GM19351 (cell line): Measurements from ENCODE around the gene GLIPR1.
"Not testable (repeated sequence)": the region's sequence is repeated elsewhere in the genome, so short reads cannot be mapped to it uniquely, and the experiment has no call there.

Experiments used
- ATAC-seq: cut with Tn5 transposase; IDR thresholded peaks from one replicate; pipeline ENCODE4 v1.9.1; 2021; ENCODE audit warnings: mild to moderate bottlenecking, moderate library complexity; ENCODE audit not compliant: unreplicated experiment

Gene GLIPR1

DNA sequence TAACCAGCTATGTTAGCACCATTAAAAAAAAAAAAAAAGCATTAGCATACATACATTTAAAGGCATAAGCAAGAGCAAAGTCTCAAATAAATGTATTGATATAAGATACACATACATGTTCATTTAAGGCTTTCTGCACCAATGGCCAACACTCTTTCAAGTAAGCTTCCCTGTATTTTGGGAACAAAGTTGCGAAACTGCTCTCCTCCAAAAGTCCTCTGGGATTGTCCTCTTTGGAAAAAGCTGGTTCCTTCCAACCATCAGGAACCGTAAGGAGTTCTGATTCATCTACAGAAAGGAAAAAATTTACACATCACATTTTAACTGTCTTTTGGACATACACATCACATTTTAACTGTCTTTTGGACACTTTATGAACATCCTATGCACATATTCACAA, 27.6 kb downstream of the GLIPR1 start:
- ATAC-seq: no peak

DNA sequence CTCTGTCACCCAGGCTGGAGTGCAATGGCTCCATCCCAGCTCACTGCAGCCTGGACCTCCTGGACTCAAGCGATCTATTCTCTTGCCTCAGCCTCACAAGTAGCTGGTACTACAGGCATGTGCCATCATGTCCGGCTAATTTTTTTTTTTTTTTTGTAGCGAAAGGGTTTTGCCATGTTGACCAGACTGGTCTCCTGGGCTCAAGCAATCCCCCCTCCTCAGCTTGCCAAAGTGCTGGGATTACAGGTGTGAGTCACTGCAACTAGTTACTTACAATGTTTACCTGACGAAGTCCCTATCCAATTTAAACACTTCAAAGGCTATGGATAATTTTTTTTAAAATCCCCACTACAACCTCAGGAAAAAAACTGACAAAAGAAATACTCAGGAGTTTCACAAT, 29.1 kb downstream of the GLIPR1 start:
- no peak for ATAC-seq

DNA sequence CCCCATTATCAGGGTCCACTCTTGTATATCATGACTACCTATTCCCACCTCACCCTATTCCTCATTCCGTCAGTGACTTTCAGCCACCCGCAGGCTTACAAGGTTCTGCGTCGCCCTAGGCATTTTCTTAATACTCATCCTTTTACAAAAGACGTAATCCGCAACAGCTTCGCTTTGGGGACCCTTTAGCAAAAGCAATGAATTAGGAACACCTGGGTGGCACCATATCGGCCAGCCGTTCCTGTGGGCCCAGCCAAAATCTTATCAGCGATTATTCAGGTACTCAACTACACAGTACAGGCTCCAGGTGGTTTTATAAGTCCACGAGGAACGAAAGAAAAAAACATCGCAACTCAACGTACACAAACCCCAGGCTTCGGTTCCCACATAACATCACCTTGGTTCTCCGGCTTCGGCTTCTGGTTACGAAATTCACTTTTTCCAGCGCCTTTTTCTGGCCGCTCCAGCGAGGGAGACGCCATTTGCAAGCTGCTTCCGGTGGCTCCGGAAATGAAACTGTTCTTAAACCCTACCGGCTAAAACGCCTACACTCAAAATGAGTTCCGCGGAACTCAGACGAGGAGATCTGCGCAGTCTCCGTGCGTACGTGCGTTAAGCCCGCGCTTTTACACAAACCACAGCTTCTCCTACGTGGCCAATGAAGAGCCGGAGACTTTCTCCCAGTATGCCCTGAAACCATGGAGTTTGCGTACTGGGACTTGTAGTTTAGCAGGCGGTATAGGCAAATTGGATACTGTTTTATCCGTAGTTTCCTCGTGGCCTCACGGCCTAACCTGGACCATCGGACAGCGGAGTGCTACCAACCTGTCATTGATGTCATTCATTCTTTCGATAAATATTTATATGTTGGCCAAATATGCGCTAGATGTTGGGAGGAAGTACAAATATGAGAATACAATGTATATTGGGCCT, 30.8 kb downstream of the GLIPR1 start, which contains the start of gene KRR1:
KRR1 (minus strand) TSS at position 494 of the 933 bp plus-strand sequence; CDS start at position 482, 12 bp downstream.
- ATAC-seq: peak; percentile 94

DNA sequence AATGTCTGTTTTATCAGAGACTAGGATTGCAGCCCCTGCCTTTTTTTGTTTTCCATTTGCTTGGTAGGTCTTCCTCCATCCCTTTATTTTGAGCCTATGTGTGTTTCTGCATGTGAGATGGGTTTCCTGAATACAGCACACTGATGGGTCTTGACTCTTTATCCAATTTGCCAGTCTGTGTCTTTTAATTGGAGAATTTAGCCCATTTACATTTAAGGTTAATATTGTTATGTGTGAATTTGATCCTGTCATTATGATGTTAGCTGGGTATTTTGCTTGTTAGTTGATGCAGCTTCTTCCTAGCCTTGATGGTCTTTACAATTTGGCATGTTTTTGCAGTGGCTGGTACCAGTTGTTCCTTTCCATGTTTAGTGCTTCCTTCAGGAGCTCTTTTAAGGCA, 40.7 kb downstream of the GLIPR1 start:
- not testable (repeated sequence) for ATAC-seq

DNA sequence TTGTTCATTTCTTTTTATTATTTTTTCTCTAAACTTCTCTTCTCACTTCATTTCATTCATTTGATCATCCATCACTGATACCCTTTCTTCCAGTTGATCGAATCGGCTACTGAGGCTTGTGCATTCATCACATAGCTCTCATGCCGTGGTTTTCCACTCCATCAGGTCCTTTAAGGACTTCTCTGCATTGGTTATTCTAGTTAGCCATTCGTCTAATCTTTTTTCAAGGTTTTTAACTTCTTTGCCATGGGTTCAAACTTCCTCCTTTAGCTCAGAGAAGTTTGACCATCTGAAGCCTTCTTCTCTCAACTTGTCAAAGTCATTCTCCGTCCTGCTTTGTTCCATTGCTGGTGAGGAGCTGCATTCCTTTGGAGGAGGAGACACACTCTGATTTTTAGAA, 41.6 kb downstream of the GLIPR1 start:
- ATAC-seq: not testable (repeated sequence)

DNA sequence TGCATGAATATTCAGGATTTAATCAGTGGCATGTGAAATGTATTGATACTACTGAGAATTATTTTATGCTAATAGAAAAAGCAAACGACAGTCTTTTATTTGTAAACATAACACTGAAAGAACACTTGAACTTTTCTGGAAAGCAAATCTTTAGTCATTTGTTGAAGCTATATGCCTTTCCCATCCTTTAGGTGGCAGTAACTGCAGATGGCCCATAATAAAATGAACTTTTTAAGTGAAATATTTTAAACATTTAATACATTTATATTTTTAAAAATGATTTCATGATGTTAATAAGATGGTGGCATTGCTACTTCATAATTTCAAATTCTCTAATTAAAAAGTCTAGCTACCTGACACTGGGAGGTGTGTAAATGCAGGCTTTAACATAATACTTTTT, 44.7 kb downstream of the GLIPR1 start:
- no peak for ATAC-seq

DNA sequence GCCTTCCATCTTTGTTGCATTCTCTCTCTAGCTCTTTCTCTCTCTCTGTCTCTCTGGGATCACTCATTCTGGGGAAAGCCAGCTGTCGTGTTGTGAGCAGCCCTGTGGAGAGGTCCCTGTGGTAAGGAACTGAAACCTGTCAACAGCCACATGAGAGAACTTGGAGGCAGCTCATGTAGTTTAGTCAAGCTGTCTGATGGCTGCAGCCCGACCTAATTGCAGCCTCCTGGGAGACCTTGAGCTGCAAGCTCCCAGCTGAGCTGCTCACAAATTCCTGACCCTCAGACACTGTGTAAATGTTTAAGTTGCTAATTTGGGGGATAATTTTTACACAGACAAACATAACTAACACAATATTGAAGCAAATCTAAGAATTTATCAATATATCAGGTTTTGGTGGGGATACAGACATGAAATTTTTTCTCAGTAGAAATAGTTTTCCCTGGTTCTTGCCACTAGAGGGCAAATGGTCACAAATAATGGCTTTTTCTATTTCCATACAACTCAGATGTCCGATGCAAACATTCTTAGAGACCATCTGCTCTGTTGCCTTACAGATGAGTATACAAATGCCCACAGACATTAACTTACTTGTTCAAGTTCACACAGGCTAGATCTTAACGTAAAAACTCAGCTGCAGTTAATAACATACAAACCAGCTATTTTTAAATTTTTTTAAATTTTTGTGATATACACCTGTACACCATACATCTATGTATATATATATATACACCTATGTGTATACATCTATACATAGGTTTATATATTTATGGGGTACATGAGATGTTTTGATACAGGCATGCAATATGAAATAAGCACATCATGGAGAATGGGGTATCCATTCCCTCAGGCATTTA, 46.3 kb downstream of the GLIPR1 start:
- peak; percentile 97 for ATAC-seq

DNA sequence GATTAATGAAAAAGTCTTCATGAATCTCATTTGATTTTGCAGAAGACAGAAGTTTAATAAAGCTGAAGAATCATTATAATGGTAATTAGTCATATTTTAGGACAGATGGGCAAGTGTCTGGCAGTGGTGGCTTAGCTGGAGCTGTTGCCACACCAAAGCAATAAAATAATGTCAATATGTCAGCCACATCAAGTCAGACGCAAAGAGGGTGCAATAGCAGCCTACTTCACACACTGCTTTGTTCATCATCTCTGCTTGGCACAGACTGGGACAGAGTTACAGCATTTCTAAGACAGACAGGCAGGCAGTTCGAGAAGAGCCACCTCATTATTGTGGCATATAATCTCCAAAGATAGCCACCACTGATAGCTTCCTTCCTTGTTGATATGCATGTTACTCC, 47.7 kb downstream of the GLIPR1 start:
- ATAC-seq: no peak

DNA sequence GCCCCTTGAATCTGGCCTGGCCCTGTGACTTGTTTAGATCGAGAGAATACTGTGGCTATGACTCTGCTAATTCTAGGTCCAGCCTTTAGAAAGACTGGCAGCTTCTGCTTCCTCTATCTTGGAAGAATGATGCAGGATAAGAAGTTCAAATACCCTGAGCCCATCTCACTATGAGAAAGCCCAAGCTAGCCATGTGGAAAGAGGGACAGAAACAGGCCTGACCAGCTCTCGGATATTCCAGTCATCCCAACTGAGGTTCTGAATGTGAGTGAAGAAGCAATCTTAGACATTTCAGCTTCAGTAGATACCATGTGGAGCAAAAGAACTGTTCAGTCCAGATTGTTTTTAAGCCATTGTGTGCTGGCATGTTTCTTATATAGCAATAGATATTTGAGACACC, 48.1 kb downstream of the GLIPR1 start:
- no peak for ATAC-seq

DNA sequence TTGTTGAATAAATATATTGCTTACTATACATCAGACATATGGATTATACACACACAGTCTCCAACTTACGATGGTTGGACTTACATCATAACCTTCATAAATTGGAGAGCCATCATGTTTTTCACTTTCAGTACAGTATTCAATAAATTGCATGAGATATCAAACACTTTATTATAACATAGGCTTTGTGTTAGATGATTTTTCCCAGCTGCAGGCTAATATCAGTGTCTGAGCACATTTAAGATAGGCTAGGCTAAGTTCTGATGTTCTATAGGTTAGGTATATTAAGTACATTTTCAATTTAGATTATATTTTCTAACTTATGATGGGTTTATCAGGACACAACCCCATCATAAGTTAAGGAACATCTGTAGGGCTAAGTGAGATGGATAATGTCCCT, 48.8 kb downstream of the GLIPR1 start:
- no peak for ATAC-seq

DNA sequence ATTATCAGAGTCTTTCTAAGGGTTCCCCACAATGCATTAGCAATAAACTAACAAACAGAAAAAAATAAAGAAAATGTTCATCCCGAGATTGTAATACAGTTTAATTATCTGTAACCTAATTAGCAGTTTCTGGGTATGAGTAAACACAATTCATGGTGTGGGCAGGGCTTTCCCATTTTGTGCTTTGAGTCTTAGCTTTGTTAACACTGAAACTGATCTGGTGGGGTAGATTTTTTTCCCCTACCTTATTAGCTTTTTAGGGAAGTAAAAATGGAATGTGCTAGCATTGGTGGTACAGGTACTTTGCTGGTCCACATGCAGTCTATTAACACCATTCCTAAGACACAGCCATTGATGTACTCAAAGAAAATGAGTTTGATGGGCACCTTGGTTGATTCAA, 49.3 kb downstream of the GLIPR1 start:
- no peak for ATAC-seq

DNA sequence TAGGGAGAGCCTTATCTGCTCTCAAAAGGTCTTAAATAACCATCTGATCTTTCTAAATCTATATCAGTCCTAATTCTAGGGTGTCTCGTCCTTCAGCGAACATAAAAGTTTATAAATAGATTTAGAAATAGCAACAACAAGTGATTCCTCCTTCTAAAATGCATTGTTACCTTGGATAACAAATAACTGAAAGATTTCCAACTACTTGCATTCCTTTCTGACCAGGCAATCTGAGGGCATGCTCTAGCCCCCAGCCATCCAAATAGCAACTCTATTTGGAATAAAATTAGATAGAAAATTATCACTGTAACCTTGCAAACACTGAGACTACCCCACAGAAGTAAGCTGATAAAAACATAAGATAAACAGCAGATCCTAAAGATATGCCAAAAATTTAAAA, 52.7 kb downstream of the GLIPR1 start:
- no peak for ATAC-seq

DNA sequence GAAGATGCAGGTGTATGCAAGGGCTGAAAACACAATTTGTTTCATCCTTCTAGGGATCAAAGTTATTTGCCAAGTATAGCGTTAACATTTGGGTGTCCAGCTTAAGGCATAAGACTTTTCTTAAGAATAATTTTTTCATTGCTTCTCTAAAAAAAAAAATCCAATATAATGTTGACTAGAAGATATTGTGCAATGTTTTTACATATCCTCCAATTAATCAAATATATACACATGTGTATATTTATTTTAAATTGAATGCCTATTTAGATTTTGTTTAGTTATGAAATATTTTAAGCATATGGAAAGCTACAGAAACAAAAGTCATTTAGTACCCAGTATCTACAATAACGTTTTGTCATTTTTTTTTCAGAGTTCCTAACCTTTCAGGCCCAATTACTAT, 59.3 kb downstream of the GLIPR1 start:
- no peak for ATAC-seq

DNA sequence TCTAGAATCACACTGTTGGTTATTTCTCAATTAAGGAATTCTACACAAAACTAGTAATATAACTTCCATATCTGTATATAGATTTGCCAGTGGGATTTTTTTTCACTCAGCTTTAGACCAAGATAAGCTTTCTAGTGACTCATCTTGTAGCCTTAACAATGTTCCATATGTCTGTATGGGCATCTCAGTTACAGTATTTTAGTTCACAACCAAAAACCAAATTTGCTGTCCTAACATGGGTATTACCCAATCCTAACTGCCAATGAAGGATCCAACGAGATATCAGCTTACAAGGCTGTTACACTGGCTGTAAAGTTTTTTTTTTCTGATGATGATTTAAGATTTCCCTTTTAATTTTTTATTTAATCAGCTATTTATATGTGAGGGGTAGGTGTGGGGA, 62.4 kb downstream of the GLIPR1 start:
- ATAC-seq: no peak

DNA sequence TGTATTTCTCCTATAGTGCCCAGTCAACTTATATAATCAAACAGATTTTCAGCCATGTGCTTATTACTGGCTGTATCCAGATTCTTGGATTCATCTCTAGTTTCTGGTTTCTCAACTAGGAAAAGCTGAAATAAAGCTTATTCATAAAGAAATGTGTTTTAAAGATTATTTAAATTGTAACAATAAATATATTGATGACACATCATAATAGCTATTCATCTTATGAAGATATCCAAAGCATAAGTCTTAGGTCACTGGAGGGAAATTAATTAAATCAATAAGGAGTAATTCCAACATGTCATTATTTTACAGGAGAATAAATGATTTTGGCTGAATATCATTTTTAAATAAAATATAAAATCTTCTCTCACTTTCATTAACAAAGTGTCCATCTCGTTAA, 63.0 kb downstream of the GLIPR1 start:
- no peak for ATAC-seq

DNA sequence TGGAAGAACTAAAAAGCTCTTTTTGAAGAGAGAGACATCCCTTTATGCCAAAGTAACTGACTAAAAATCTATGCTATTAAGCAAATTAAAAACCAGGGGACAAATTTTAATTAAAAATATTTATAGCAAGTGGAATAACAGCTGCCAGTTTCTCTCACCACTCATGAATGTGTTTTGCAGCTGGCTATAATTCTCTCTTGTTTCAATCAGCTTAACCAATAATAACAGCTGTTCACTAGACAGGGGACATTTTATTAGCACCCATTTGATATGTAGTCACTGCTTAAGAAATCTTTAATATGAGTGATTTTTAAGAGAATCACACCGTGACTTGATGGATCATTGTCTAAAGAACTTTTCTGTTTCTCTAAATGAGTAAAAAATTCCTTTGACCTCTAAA, 65.1 kb downstream of the GLIPR1 start:
- no peak for ATAC-seq

DNA sequence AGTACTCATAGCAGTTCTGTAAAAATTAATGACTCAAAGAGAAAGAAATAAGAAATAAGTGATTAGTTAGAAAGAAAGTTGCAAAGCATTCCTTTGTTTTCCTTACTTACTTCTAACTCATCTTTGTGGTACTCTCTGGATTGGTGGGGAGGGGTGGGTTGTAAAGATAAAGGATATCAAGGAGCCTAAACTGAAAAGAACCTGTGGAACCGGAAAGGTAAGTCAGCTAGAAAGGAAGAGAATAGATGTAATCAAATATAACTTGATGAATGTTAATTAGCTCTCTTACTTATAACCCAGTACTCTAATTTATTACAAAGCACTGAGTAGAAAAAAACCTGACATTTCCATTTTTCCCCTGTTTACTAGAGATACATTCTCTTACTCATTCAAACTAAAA, 68.3 kb downstream of the GLIPR1 start:
- no peak for ATAC-seq

DNA sequence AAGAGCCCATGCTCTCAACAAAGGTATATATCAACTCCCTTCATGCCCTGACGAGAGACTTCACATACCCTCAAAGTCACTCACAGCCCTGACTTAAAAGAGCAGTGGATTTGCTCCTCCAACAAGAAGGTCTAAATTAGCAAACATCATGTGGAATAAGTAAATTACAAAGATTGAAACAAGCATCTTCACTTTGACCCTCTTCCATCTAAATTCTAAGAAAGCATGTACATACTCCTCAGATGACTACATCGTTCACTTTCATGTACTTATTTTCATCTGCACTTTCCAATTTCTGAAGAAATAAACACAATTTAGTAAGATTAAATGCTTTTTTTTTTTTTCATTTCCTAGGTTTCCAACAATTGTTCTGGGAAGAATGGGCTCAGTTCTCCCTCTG, 69.4 kb downstream of the GLIPR1 start:
- ATAC-seq: no peak

DNA sequence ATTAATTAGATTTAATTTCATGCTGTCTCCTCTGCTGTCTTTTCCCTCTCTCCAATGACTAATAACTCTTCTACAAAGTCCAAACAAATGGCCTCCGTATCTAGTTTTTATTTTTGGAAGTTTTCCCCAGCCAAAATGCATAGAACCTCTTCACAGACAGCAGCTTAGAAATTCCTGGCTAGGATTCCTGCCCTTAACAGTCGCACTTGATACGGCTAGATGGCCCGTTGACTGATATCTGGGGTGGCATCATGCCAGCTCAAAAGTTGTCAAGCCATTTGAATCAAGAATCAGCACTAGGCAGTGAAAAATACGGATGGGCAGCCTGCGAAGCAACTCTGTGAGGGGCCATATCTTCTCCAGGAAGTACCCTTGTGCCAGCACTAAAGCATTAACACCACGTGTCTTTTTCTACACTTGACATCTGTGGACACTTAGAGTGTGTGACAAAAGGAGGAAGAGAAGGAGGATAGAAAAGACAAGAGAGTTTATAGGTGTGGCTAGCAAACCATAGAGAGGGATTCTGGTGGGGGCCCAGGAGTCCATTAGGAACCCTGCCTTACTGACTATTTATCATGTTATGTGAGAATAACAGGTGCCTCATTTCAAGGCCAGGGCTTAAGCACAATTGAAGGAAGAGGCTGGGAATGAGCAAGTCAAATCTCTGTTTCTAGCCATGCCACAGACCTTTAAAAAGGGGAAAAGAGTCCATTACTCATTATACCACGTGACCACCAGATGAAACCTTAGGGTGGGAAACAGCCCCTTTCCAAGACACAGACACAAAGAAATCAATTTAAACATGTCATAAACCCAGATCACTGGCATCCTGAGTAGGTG, 70.1 kb downstream of the GLIPR1 start:
- no peak for ATAC-seq

DNA sequence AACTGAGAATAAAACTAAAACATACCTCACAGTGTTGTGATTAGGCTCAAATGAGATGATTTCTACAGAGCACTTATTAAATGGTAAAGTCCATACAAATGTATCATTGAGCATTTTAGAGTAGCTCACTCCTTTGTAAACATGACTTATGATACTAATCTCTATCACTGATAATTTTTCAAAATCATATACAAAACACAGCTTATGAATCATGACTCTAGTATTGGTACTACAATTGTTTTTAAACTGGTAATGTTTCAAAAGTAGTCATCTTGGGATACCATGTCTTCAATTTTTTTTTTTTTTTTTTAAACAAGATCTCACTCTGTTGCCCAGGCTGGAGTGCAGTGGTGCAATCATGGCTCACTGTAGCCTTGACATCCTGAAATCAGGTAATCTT, 70.9 kb downstream of the GLIPR1 start:
- no peak for ATAC-seq

DNA sequence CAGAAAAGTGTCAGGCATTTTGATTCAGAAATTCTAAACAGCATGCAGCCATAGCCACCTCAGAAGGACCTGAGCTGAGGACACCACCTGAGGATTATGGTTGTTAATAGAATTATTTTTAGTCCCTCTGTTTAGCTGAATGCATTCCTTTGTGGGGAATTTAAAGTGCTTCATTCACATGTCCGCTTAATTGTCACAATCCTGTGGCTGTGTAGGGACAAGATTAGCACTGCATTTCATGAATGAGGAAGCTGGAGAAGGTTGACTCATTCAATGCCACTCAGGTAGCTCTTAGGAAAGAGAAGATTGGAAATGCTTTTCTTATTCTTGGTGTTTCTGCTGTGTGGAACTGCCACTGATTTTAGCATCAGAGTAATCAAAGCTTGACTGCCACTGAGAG, 72.8 kb downstream of the GLIPR1 start:
- ATAC-seq: no peak
